BE2C (cell line): ENCODE data around the gene UPK2.
"Not testable (repeated sequence)": the region's sequence is repeated elsewhere in the genome, so short reads cannot be mapped to it uniquely, and the experiment has no call there.

Experiments
- DNase-seq: peaks from one replicate; pipeline ENCODE4 v3.0.0-alpha.2; 2020
- H3K27me3 ChIP-seq: fragments of 250-450 bp; sonication (Bioruptor Pico); 2 replicates; pipeline ENCODE4 v1.5.1; 2020; ENCODE audit warnings: mild to moderate bottlenecking
- H3K36me3 ChIP-seq: fragments of 250-450 bp; sonication (Bioruptor Pico); 2 replicates; pipeline ENCODE4 v1.5.1; 2020; ENCODE audit warnings: mild to moderate bottlenecking
- H3K4me1 ChIP-seq: fragments of 250-450 bp; sonication (Bioruptor Pico); 2 replicates; pipeline ENCODE4 v1.5.1; 2020
- H3K4me3 ChIP-seq: 2 replicates; pipeline ENCODE4 v1.5.1; 2011; ENCODE audit warnings: low read depth, low read length
- H3K9me3 ChIP-seq: fragments of 250-450 bp; sonication (Bioruptor Pico); 2 replicates; pipeline ENCODE4 v1.5.1; 2020
- CTCF ChIP-seq: IDR thresholded peaks from 2 replicates; pipeline ENCODE4 v1.5.1; 2012; ENCODE audit warnings: mild to moderate bottlenecking, low read depth, low read length

The UPK2 gene

GRCh38 chr11:118958577-118958976 is 2.5 kb downstream of the UPK2 start:
- Histone ChIP-seq H3K36me3 (no peaks in the 10 kb centered on the region), H3K4me1 (no peaks in the 10 kb centered on the region), H3K9me3 (no peaks in the 10 kb centered on the region), H3K4me3 (no peak overlapping the region), H3K27me3 (no peaks in the 10 kb centered on the region)
- no peak for TF ChIP-seq CTCF
- DNase-seq: no peak

- no peaks in the 10 kb centered on the region for H3K27me3 ChIP-seq
- DNase-seq: no peak
- no peak for TF ChIP-seq CTCF
- H3K36me3 ChIP-seq: no peaks in the 10 kb centered on the region
- no peaks in the 10 kb centered on the region for H3K4me1 ChIP-seq
- no peak overlapping the region for H3K4me3 ChIP-seq
- H3K9me3 ChIP-seq: no peaks in the 10 kb centered on the region
These were observed 5.1 kb downstream of the UPK2 start for GRCh38 chr11:118961189-118961588.

DNA sequence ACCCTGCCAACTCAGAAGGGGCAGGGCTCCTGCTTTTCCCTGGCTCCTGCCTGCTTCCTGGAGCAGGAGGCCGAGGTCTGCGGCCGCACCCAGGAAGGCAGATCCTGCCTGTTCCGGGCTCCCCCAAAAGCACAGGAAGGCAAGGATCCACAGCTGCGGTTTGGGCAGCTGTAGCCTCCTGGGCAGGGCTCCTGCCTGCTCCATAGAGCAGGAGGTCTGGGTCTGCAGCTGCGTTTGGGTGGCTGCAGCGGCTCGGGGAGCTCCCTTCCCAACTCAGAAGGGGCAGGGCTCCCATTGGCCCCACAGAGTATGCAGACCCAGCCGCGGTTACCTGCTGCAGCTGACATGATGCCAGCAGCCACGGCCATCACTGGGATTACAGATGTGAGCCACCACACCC is 5.5 kb downstream of the UPK2 start:
- no peak overlapping the region for H3K4me3 ChIP-seq
- H3K9me3 ChIP-seq: no peaks in the 10 kb centered on the region
- H3K4me1 ChIP-seq: no peaks in the 10 kb centered on the region
- no peaks in the 10 kb centered on the region for H3K36me3 ChIP-seq
- TF ChIP-seq CTCF: no peak
- DNase-seq: no peak
- no peaks in the 10 kb centered on the region for H3K27me3 ChIP-seq

DNA sequence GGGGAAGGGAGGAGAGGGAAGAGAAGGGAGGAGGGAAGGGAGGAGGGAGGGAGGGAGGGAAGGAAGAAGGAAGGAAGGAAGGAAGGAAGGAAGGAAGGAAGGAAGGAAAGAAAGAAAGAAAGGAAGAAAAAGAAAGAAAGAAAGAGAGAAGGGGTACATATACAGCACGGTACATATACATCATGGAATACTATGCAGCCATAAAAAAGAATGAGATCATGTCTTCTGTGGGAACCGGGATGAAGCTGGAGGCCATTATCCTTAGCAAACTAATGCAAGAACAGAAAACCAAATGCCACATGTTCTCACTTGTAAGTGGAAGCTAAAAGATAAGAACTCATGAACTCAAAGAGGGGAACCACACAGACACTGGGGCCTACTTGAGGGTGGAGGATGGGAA is 13.4 kb downstream of the UPK2 start:
- not testable (repeated sequence) for H3K27me3 ChIP-seq, H3K4me1 ChIP-seq, H3K4me3 ChIP-seq, DNase-seq, H3K9me3 ChIP-seq, H3K36me3 ChIP-seq

DNA sequence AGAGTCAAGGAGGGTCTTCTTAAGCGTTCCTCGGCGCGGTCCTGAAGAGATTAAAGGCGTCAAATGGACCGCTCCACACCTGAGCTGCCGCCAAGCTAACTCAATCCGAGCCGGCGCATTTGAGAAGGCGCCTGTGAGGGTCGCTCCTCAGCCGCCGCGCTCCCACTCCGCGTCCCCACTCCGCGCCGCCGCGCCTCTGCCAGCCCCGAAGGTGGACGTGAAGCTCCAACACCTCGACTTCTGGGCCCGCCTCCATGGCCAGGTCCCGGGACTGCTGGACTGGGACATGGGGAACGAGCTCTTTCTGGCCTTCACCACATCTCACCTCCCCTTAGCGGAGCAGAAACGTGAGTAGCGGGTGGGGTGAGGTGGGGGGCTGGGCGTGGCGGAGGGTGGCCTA is 15.5 kb downstream of the UPK2 start, which contains the start of gene FOXR1:
FOXR1 (plus strand) TSS at position 116 of the 400 bp plus-strand sequence; CDS start at position 287, 171 bp downstream.
- no peaks in the 10 kb centered on the region for H3K27me3 ChIP-seq
- DNase-seq: no peak
- H3K9me3 ChIP-seq: no peaks in the 10 kb centered on the region
- H3K4me3 ChIP-seq: no peak within 1 kb of the TSS
- no peaks in the 10 kb centered on the region for H3K4me1 ChIP-seq
- H3K36me3 ChIP-seq: no peaks in the 10 kb centered on the region
- no peak for TF ChIP-seq CTCF

DNA sequence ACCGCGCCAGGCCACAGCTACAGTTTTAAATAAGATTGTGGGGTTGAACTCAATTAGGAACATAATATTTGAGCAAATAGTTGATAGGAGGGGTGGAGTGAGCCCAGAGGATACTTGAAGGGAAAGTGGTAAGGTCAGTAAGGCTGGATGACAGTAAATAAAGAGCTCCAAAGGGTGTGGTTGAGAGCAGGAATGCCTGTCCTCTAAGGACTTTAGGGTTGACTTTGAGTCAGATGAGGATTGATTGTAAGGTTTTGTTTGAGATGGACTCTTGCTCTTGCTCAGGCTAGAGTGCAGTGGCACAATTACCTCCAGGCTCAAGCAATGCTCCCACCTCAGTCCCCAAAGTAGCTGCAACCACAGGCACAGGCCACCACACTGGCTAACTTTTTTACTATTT is 17.9 kb downstream of the UPK2 start:
- Histone ChIP-seq H3K4me1 (no peaks in the 10 kb centered on the region), H3K36me3 (no peaks in the 10 kb centered on the region), H3K27me3 (no peaks in the 10 kb centered on the region), H3K4me3 (no peak overlapping the region), H3K9me3 (no peaks in the 10 kb centered on the region)
- no peak for TF ChIP-seq CTCF
- DNase-seq: no peak
